Measurements from ENCODE around the gene EPHB1. TPM values are rescaled to one million over a fixed set of nuclear protein-coding genes. Genes with fewer than 3 reads are reported as not detected.
"Not testable (repeated sequence)": the region's sequence is repeated elsewhere in the genome, so short reads cannot be mapped to it uniquely, and the experiment has no call there.

EPHB1 gene
- total RNA-seq, 1 experiment from 2014 or later = 0.29 TPM

DNA sequence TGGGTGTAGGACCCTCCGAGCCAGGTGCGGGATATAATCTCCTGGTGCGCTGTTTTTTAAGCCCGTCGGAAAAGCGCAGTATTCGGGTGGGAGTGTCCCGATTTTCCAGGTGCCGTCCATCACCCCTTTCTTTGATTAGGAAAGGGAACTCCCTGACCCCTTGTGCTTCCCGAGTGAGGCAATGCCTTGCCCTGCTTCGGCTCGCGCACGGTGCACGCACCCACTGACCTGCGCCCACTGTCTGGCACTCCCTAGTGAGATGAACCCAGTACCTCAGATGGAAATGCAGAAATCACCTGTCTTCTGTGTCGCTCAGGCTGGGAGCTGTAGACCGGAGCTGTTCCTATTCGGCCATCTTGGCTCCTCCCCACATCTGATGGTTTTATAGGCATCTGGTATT is 210.6 kb downstream of the EPHB1 start:
- DNase-seq (ENCODE audit: low spot score) = not testable (repeated sequence)

DNA sequence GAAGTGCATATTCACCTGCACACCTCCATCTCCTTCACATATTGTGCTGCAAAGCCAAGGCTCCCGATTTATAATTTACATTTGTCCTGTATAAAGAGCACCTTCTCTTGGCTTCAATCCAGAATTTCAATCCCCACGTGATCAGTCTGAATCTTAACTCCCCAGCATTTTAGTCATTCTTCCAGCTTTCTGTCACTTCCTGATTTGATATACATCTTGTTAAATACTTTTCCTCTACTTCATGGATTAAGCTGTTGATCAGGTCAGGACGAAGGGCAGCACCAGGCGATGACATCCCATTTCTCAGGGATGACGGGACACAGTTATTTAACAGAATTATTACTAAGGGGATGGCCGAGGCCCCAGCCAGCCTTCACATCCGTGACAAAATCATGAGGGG is 212.5 kb downstream of the EPHB1 start:
- no peak for DNase-seq (ENCODE audit: low spot score)

- DNase-seq (ENCODE audit: low spot score) = no peak
These were observed 213.3 kb downstream of the EPHB1 start for GRCh38 chr3:135008326-135008725.

DNA sequence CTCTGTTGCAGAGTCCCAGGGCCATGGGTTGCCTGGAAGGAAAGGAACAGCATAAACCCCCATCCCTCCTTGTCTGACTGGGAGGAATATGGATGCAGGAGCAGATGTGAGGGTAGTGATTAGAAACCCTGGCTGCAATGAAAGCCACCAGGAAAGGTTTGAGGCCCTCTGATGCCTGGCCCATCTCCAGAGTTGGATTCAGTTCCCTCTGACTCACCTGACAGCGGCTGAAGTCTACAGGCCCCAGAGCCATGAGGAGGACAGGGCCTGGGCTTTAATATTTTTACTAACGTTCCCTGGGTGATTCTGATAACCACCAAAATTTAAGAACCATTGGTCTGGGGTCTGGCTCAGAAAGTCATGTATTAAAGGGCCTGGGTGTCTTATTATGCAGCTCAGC is 214.0 kb downstream of the EPHB1 start:
- no peak for DNase-seq (ENCODE audit: low spot score)

- DNase-seq (ENCODE audit: low spot score) = no peak
These were observed 217.0 kb downstream of the EPHB1 start for GRCh38 chr3:135012101-135012500.

DNA sequence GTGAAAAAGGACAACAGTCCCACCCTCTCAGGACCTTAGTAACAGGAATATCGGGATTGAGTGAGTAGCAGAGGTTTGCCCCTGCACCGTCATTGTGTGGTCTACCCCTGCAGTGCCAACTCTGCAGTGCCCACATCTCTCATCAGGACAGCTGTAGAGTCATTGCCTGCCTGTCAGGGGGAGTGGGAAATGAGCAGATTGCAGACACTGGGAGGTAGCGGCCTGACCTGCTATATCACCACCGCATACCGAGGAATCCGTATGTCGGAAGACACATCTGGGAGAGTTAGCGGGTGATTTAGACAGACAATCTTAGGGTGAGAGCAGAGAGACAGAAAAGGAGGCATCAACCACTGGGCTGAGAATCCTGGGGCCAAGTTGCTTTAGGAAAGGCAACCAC is 218.1 kb downstream of the EPHB1 start:
- DNase-seq (ENCODE audit: low spot score) = no peak

GRCh38 chr3:135014566-135014965 is 219.5 kb downstream of the EPHB1 start:
- DNase-seq (ENCODE audit: low spot score) = no peak

DNA sequence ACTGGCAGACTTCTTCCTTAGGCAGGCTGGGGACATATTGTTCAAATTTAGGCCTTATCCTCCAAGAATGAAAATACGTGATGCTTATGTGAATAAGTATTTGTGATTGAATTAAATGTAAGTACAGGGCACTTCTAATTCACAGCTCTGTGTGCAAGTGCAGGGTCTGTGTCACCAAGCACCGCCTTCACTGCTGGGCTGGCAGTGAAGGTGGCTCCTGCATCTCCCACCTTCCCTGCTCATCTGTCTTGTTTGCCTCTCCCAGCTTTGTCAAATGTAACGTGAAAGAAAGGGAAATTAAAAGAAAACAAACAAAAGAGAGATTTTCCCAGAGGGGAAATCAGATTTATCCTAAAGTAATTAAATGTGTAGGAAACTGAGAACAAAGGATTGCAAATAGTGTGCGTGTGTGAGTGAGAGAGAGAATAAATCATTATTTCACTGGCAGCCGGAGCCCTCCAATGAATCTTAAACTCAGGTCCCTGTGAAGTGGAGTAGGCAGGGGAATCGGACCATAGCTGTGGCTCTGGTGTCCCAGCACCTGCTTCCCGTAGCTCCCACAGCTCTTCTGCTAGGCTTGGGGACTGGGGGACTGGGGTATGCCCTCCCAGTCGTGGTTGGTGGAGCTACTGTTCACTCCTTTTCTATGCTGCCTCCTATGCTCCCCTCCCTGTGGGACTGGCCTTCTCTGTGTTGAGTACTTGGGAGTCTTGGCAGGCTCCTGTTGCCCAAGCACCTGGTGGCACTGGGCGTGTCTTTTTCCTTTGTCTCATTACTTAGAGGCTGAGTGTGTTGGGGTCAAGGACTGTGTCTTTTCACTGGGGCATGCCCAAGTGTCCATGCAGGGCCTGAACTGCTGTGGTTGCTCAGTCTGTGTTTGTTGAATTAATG is 222.2 kb downstream of the EPHB1 start:
- DNase-seq (ENCODE audit: low spot score) = no peak

- DNase-seq (ENCODE audit: low spot score) = no peak
These were observed 223.3 kb downstream of the EPHB1 start for GRCh38 chr3:135018149-135018923.

GRCh38 chr3:135020181-135020580 is 225.1 kb downstream of the EPHB1 start:
- no peak for DNase-seq (ENCODE audit: low spot score)

DNA sequence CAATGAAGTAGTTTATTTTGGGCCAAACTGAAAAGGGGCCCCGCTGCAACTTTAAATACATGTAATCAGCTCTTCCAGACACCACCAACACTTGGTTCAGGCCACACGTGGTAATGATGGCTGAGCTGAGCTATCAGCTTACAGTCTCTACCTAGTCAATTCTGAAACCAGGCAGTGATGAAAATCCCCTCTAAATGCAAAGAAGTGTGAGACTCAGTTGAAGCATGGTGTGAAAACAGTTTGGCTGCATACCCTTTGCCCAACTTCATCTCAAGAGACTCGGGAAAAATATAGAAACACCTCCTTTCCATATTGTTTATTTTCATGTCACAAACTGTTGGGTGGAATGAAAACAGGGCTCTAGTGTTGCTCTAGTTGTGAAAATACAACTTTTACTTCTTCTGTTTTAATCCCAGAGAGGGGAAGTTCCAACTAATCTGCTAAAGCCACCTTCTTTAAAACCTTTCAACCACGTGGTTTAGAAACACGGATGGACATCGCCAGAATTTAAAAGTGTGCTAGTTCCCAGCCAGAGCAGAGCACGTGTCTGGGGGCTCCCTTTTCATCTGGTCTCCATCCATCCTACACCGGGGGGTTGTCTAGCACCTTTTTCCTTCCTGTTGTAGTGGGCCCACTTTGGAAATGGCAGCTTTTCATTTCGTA is 229.1 kb downstream of the EPHB1 start:
- DNase-seq (ENCODE audit: low spot score) = no peak

DNA sequence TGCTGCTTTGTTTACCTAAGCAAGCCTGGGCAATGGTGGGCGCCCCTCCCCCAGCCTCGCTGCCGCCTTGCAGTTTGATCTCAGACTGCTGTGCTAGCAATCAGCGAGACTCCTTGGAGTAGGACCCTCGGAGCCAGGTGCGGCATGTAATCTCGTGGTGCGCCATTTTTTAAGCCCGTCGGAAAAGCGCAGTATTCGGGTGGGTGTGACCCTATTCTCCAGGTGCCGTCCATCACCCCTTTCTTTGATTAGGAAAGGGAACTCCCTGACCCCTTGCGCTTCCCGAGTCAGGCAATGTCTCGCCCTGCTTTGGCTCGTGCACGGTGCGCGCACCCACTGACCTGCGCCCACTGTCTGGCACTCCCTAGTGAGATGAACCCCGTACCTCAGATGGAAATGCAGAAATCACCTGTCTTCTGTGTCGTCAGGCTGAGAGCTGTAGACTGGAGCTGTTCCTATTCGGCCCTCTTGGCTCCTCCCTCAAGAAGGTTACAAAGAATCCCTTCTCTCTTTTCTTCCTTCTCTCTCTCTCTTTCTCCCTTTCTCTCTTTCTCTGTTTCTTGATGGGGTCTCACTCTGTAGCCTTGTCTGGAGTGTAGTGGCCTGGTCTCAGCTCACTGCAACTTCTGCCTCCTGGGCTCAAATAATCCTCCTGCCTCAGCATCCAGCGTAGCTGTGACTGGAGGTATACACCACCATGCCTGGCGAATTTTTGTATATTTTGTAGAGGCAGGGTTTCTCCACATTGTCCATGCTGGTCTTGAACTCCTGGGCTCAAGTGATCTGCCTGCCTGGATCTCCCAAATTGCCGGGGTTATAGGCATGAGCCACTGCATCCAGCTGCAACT is 235.9 kb downstream of the EPHB1 start:
- not testable (repeated sequence) for DNase-seq (ENCODE audit: low spot score)

DNA sequence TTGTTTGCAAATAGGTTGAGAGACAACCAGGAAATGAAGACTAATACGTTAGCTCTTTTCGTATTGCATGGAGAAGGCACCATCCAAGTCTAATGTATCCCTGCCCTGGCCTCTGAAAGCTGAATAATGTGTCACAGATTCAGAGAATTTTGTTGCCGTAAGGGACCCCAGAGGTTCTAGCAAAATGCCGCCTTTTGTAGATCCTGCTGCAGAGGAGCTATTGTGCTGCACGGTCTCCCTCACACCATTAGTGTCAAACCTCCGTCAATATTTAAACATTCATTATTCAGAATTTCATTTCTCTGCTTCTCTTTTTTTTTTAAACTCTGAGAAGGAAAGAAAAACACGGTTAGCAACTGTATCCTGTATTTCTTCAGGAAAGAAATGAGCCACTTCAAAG is 238.7 kb downstream of the EPHB1 start:
- DNase-seq (ENCODE audit: low spot score) = no peak

DNA sequence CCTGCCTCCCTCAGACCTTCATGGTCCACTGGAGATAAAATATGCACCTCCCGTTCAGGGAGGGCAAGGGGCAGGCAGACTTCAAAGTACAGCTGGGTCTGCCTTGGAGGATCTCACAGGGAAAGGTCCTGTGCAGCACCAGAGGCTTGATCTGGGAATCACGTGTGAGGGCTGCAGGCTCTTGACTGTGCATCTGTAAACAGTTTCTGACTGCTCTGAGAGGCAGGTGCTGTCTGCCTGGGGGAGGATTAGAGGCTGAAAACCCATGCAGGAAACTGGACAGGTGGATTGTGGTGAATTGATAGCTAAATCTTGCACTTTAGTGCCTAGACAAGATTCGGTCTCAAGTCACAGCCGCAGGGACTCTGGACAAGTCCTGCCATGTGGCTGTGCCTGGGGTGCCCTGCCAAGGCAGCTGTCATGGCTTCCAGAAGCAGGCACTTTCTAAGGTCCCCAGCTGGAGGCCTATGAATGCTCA is 239.3 kb downstream of the EPHB1 start:
- no peak for DNase-seq (ENCODE audit: low spot score)

- DNase-seq (ENCODE audit: low spot score) = no peak
These were observed 239.9 kb downstream of the EPHB1 start for GRCh38 chr3:135034891-135035440.

DNA sequence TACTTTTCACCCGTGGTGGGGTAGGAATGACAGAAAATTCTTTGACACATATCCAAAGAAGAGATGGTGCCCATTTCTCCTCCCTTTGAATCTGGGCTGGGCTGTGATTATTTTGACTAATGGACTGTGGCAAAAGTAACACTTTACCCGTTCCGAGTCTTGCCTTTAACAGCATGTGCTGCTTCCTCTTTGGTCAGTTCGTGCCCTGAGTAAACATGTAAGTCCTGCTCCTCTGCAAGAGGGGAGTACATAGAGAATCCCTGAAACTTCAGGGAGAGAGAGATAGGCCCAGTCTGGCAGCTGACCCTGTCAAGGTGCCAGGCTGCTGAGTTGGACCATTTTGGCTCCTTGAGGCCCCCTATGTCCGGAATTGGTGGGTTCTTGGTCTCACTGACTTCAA is 243.1 kb downstream of the EPHB1 start:
- no peak for DNase-seq (ENCODE audit: low spot score)

GRCh38 chr3:135039536-135039935 is 244.5 kb downstream of the EPHB1 start:
- not testable (repeated sequence) for DNase-seq (ENCODE audit: low spot score)

DNA sequence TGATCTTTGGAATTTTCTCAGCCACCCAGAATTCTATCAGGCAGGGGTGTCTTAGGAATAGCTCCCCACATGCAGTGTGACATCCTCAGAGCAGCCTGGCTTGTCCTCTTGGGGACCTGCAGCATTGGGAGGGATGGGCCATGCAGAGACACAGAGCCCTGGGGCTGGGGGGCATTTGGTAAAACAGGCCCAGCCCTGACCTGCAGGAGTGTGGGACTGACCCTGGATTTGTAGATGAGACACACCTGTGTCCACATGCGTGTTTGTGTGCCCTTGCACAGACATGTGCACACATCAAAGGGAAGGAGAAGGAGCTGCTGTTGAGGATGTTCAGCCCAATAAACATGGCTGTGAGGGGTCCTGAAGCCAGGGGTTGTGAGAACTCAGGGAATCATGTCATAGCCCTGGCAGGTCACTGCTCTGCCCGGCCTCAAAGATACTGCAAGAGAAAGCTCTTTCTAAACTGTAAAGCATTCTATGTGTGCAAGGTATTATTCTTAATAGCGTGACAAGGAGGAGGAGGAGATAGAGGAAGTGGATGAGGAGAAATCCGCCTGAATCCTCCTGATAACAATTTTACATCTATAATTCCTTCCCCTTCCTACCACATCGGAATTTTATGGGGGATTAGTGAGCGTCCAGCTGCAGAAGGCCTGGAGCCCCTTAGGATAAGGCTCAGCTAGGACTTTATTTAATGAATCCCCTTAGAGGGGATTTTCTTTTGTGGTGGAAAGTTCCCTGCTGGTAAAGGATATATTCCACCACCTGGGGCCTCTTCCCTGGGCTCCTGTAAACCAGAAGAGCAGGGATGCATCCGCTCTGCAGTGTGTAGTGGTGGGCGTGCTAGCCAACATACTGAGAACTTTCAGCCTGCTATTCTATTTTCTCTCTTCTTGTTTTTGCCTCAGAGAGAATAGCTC is 245.5 kb downstream of the EPHB1 start:
- no peak for DNase-seq (ENCODE audit: low spot score)

- peak; percentile 56 for DNase-seq (ENCODE audit: low spot score)
These were observed 246.5 kb downstream of the EPHB1 start for GRCh38 chr3:135041601-135042000.

DNA sequence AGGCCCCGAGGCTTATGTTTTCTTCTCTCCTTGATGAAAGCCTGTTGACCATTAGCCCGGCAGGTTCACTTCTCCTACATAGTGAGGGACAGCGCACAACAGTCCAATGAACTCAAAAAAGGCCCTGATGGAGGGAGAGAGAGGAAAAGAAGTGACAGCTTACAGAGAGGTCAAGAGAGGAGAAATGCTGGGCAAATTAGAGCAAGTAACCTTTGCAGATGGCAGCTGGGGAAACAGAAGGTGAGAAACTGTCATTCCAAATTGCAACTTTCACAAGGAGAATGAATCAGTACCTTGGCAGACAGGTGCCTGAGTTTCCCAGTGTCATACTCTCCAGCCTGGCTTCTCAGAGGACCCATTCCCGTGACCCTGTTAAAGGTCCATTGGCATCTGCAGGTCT is 252.0 kb downstream of the EPHB1 start:
- DNase-seq (ENCODE audit: low spot score) = no peak
